Measurements from ENCODE around the gene TCF7L1.

Gene TCF7L1

DNA sequence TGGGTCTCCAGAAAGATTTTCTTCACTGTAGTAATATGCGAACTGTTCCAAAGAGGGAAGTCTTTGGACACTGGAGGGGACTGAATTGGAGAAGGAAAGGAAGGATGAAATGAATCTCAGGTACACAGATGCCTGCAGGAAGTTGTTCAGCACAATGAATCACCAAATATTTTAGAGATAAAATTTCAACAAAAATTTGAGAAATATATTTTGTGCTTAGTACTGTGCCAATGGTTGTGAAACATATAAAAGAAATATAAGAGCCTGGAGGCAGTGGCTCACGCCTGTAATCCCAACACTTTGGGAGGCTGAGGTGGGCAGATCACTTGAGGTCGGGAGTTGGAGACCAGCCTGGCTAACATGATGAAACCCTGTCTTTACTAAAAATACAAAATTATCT is 224.5 kb downstream of the TCF7L1 start:
- TF ChIP-seq CTCF (IDR thresholded peaks at IDR 0.05; ENCODE audit: borderline replicate concordance, insufficient read depth, low read depth, low read length): no peak
- no peak overlapping the region for H3K4me3 ChIP-seq (ENCODE audit: low read depth, low read length)
